Neural progenitor cell (in vitro differentiated cells): ENCODE data around the gene PERP.

Source experiments
- EZH2phosphoT487 ChIP-seq: fragments of 200-600 bp; sonication (generic); IDR thresholded peaks from 2 replicates; pipeline ENCODE4 v1.6.1; 2017; ENCODE audit warnings: antibody characterized with exemption
- TF ChIP-seq, protein P1 (sequence below): fragments of 200-600 bp; sonication (generic); IDR thresholded peaks from 2 replicates; pipeline ENCODE4 v1.5.1; 2017; ENCODE audit warnings: antibody characterized with exemption, mild to moderate bottlenecking

DNA sequence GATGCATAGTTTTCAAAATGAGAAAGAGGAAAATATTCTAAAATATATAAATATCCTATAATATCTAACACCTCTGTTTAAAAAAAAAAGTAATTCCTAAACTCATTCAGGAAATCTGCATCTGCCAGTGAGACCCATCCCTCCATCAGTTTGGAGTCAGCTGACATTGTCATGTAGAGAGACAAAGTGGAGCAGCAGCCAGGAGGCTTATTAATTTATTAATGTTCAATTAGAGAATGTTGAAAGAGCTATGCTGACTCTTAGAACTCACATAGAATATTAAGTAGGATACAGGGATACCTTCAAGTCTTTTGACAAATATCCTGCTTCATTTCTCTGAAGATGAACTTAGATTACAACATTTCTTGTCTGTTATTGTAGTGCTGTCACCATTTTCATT, 12.8 kb upstream of the PERP start:
- TF ChIP-seq EZH2phosphoT487 = no peak
- TF ChIP-seq, protein P1, sequence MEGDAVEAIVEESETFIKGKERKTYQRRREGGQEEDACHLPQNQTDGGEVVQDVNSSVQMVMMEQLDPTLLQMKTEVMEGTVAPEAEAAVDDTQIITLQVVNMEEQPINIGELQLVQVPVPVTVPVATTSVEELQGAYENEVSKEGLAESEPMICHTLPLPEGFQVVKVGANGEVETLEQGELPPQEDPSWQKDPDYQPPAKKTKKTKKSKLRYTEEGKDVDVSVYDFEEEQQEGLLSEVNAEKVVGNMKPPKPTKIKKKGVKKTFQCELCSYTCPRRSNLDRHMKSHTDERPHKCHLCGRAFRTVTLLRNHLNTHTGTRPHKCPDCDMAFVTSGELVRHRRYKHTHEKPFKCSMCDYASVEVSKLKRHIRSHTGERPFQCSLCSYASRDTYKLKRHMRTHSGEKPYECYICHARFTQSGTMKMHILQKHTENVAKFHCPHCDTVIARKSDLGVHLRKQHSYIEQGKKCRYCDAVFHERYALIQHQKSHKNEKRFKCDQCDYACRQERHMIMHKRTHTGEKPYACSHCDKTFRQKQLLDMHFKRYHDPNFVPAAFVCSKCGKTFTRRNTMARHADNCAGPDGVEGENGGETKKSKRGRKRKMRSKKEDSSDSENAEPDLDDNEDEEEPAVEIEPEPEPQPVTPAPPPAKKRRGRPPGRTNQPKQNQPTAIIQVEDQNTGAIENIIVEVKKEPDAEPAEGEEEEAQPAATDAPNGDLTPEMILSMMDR = no peak
